ENCODE data around the gene ASB2.

The ASB2 gene

DNA sequence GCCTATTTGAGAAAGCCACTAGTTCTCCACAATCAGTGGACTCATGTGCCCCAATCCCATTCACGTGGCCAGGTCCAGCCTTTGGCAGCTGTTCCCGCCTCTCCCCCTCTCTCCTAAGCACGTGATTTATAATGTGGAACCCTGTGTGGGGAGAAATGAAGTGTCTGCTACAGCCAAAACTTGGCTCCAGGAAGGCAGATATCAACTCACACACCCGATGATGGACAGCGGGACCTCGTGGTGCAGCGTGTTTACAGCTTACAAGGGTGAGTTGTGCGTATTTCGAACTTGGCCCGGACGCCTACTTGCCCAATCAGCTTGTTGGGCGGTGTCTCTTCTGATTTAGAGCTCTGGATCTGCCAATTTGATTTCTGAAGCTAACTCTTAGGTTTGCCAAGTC is 87.4 kb downstream of the ASB2 start:
- no peak overlapping the region for H3K4me3 ChIP-seq (ENCODE audit: control insufficient read depth, low read depth, low read length)
- TF ChIP-seq, protein P1, sequence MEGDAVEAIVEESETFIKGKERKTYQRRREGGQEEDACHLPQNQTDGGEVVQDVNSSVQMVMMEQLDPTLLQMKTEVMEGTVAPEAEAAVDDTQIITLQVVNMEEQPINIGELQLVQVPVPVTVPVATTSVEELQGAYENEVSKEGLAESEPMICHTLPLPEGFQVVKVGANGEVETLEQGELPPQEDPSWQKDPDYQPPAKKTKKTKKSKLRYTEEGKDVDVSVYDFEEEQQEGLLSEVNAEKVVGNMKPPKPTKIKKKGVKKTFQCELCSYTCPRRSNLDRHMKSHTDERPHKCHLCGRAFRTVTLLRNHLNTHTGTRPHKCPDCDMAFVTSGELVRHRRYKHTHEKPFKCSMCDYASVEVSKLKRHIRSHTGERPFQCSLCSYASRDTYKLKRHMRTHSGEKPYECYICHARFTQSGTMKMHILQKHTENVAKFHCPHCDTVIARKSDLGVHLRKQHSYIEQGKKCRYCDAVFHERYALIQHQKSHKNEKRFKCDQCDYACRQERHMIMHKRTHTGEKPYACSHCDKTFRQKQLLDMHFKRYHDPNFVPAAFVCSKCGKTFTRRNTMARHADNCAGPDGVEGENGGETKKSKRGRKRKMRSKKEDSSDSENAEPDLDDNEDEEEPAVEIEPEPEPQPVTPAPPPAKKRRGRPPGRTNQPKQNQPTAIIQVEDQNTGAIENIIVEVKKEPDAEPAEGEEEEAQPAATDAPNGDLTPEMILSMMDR (conservative IDR thresholded peaks at IDR 0.05; ENCODE audit: control insufficient read depth, insufficient read depth, low read depth, low read length): no peak
- DNase-seq (ENCODE audit: low read depth): no peak

DNA sequence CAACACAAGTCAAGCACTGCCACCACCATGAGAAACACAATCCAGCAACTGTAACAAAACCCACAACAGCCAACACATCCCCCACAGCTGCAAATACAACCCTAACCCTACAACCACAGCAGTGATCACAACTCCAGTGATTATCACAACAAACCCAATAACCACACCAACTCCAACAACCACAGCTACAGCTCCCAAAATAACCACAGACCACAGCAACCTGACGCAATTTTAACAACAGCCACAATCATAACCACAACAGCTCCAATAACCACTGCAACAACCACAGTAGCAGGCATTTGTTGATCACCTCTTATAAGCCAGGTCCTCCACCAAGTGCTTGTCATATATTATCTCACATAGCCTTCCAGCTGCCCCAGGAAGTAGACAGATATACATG is 91.4 kb downstream of the ASB2 start:
- H3K4me3 ChIP-seq (ENCODE audit: control insufficient read depth, low read depth, low read length): no peak overlapping the region
- DNase-seq (ENCODE audit: low read depth): no peak
- TF ChIP-seq, protein P1 (conservative IDR thresholded peaks at IDR 0.05; ENCODE audit: control insufficient read depth, insufficient read depth, low read depth, low read length): no peak

All from fibroblast of mammary gland (primary cell).